A549 (cell line): ENCODE results near the gene LIN37.

ENCODE experiments used
- CHD2 ChIP-seq: fragments of 150-350 bp; IDR thresholded peaks from 2 replicates; pipeline ENCODE4 v1.6.1; 2014; ENCODE audit warnings: low read length; ENCODE audit not compliant: partially characterized antibody
- EHMT2 ChIP-seq: fragments of 200-600 bp; sonication (generic); IDR thresholded peaks from 2 replicates; pipeline ENCODE4 v1.6.1; 2016; ENCODE audit warnings: antibody characterized with exemption, low read depth, mild to moderate bottlenecking, moderate library complexity
- FOSB ChIP-seq: fragments of 250-450 bp; sonication (Bioruptor Pico); IDR thresholded peaks from 2 replicates; pipeline ENCODE4 v1.5.0; 2020; ENCODE audit warnings: mild to moderate bottlenecking, moderate library complexity
- JUN ChIP-seq, 2 experiments: fragments of >200 bp; sonication (Bioruptor Twin); formaldehyde crosslinking; IDR thresholded peaks; 2 replicates in 1 of 2; 3 replicates in 1 of 2; pipeline ENCODE4 v1.6.1; 2016 to 2017
- MYC ChIP-seq: IDR thresholded peaks from 2 replicates; pipeline ENCODE4 v1.6.1; 2012; ENCODE audit warnings: mild to moderate bottlenecking, inconsistent platforms, low read length, improper control_type of control experiment, borderline replicate concordance
- PHF8 ChIP-seq: fragments of 200-600 bp; sonication (generic); IDR thresholded peaks from 2 replicates; pipeline ENCODE4 v1.6.1; 2016; ENCODE audit warnings: low read depth, mild to moderate bottlenecking, antibody characterized with exemption, moderate library complexity, borderline replicate concordance
- POLR2A ChIP-seq: IDR thresholded peaks from 2 replicates; pipeline ENCODE4 v1.6.1; 2012; ENCODE audit warnings: mild to moderate bottlenecking, low read length
- SREBF2 ChIP-seq: fragments of 450-650 bp; IDR thresholded peaks from 2 replicates; pipeline ENCODE4 v1.6.1; 2014; ENCODE audit warnings: mild to moderate bottlenecking, moderate library complexity
- ZC3H11A ChIP-seq: fragments of 450-650 bp; IDR thresholded peaks from 2 replicates; pipeline ENCODE4 v1.6.1; 2014; ENCODE audit warnings: antibody characterized with exemption, mild to moderate bottlenecking
- ZNF302 ChIP-seq: fragments of 250-450 bp; sonication (Bioruptor Pico); IDR thresholded peaks from 2 replicates; pipeline ENCODE4 v1.9.0; 2021; ENCODE audit warnings: inconsistent platforms, mild to moderate bottlenecking, moderate library complexity
- TF ChIP-seq, protein P1 (sequence below): fragments of >200 bp; sonication (Bioruptor Twin); formaldehyde crosslinking; IDR thresholded peaks from 3 replicates; pipeline ENCODE4 v1.5.1; 2016
- TF ChIP-seq, protein P2 (sequence below): fragments of 250-450 bp; sonication (Bioruptor Pico); IDR thresholded peaks from 2 replicates; pipeline ENCODE4 v1.5.0; 2021; ENCODE audit warnings: mild to moderate bottlenecking, moderate library complexity, borderline replicate concordance
- TF ChIP-seq, protein P3 (sequence below): IDR thresholded peaks from 2 replicates; pipeline ENCODE4 v1.6.1; 2012
- TF ChIP-seq, protein P4 (sequence below): fragments of 200-600 bp; sonication (generic); IDR thresholded peaks from 2 replicates; pipeline ENCODE4 v1.6.1; 2016; ENCODE audit warnings: antibody characterized with exemption, mild to moderate bottlenecking, moderate library complexity

DNA sequence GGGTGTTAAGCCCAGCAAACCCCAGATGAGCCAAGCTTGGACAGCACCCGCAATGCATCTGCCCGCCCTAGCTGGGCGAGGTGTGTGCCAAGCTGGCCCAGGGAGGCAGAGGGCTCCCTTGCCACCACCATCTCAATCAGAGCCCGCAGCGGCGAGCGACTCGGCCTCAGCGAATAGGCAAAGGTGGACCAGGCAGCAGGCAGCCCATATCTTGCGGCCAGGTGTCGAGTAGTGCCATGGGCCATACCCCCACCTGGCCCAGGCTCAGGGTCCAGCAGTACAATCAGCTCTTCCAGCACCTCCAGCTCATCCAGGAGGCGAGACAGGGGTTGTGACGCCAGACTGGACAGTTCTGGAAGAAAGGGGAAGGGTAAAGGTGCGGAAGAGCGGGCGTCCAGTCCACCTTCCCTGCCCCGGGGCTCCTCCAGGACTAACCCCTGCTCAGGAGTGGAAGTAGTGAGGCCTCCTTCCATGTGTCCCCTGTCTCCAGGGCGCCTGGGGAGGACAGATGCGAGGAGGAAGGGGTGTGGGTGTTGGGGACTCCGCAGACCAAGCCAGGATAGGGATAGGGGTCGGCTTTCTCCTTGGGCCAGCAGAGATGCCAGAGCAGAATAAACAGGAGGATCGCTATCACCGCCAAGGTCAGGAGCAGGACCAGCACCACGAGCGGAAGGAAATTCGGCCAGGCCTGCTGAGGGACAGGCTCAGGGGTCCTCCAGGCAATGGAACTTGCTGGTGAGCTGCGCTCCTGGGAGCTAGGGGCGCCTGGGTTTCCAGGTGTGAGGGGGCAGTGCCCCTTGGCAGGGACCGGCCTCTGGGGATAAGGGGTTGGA, 8.9 kb upstream of the LIN37 start:
- TF ChIP-seq, protein P1, sequence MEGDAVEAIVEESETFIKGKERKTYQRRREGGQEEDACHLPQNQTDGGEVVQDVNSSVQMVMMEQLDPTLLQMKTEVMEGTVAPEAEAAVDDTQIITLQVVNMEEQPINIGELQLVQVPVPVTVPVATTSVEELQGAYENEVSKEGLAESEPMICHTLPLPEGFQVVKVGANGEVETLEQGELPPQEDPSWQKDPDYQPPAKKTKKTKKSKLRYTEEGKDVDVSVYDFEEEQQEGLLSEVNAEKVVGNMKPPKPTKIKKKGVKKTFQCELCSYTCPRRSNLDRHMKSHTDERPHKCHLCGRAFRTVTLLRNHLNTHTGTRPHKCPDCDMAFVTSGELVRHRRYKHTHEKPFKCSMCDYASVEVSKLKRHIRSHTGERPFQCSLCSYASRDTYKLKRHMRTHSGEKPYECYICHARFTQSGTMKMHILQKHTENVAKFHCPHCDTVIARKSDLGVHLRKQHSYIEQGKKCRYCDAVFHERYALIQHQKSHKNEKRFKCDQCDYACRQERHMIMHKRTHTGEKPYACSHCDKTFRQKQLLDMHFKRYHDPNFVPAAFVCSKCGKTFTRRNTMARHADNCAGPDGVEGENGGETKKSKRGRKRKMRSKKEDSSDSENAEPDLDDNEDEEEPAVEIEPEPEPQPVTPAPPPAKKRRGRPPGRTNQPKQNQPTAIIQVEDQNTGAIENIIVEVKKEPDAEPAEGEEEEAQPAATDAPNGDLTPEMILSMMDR, result no peak
- TF ChIP-seq POLR2A (no peak), FOSB (CRISPR knock-in tag) (no peak), EHMT2 (no peak), SREBF2 (no peak), ZC3H11A (no peak), ZNF302 (CRISPR knock-in tag) (no peak), CHD2 (no peak), PHF8 (no peak), JUN (IDR thresholded peaks at IDR 0.05) (0 out of 5 replicates have a peak, but pooled peaks of 1 of the 2 experiments have one; percentile 48), MYC (no peak)
- TF ChIP-seq, protein P2, sequence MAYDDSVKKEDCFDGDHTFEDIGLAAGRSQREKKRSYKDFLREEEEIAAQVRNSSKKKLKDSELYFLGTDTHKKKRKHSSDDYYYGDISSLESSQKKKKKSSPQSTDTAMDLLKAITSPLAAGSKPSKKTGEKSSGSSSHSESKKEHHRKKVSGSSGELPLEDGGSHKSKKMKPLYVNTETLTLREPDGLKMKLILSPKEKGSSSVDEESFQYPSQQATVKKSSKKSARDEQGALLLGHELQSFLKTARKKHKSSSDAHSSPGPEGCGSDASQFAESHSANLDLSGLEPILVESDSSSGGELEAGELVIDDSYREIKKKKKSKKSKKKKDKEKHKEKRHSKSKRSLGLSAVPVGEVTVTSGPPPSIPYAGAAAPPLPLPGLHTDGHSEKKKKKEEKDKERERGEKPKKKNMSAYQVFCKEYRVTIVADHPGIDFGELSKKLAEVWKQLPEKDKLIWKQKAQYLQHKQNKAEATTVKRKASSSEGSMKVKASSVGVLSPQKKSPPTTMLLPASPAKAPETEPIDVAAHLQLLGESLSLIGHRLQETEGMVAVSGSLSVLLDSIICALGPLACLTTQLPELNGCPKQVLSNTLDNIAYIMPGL (CRISPR knock-in tag), result no peak
- TF ChIP-seq, protein P3, sequence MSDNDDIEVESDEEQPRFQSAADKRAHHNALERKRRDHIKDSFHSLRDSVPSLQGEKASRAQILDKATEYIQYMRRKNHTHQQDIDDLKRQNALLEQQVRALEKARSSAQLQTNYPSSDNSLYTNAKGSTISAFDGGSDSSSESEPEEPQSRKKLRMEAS, result no peak
- TF ChIP-seq, protein P4, sequence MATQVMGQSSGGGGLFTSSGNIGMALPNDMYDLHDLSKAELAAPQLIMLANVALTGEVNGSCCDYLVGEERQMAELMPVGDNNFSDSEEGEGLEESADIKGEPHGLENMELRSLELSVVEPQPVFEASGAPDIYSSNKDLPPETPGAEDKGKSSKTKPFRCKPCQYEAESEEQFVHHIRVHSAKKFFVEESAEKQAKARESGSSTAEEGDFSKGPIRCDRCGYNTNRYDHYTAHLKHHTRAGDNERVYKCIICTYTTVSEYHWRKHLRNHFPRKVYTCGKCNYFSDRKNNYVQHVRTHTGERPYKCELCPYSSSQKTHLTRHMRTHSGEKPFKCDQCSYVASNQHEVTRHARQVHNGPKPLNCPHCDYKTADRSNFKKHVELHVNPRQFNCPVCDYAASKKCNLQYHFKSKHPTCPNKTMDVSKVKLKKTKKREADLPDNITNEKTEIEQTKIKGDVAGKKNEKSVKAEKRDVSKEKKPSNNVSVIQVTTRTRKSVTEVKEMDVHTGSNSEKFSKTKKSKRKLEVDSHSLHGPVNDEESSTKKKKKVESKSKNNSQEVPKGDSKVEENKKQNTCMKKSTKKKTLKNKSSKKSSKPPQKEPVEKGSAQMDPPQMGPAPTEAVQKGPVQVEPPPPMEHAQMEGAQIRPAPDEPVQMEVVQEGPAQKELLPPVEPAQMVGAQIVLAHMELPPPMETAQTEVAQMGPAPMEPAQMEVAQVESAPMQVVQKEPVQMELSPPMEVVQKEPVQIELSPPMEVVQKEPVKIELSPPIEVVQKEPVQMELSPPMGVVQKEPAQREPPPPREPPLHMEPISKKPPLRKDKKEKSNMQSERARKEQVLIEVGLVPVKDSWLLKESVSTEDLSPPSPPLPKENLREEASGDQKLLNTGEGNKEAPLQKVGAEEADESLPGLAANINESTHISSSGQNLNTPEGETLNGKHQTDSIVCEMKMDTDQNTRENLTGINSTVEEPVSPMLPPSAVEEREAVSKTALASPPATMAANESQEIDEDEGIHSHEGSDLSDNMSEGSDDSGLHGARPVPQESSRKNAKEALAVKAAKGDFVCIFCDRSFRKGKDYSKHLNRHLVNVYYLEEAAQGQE, result no peak
